ENCODE data around the gene IL7R. TPM values are rescaled to one million over a fixed set of nuclear protein-coding genes. Genes with fewer than 3 reads are reported as not detected.

The IL7R gene
- total and polyA plus RNA-seq, 10 of the 15 experiments (the other 5 are each of a cell fraction or from before 2014, with no cell fraction given) = 0.40 to 21.1 (median 0.85) TPM

DNA sequence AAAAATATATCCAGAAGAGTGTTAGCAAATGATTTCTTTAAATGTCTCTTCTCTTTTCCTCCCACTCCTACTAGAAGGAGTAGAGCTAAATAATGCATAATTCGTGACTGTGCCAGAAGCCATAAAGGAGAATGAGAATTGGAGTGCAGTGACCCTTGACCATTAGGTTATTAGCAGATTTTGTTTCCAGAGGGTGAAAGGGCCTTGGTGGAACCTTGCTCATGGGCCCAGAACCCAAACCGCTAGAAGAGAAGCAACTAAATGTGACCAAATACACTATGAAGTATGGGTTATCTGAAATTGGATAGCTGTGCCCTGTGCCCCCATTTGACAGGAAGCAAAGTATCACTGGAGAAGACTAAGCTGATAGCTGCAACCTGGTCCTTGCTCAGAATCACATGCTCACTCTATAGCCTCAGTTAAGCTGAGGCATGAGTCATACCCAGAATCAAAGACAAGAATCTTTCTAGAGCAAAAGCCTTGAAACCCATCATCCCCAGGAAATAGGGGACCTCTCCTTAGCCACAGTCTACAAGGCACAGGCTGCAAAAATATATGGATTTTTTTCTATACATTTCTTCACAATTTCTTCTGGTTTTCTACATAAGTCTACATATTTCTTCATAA is 45.5 kb downstream of the IL7R start:
- ChIA-PET SMC1A (ENCODE audit: uncharacterized antibody, unreplicated experiment) (interaction anchor here (0.6 to 13.7 kb wide), 12 partner anchors 8 to 543 kb away, joined by 3 to 238 read pairs (median 4); partner anchors contain the start of gene IL7R), RAD21 (ENCODE audit: unreplicated experiment) (interaction anchor here (0.7 to 2.3 kb wide), 14 partner anchors 8 to 79 kb away, joined by 3 to 10 read pairs (median 3); no protein-coding TSS in a partner anchor), POLR2A (interaction anchor here (0.7 to 5.6 kb wide), 7 partner anchors 20 to 48 kb away, joined by 3 to 23 read pairs (median 3); no protein-coding TSS in a partner anchor), CTCF (interaction anchor here (1.0 to 2.6 kb wide), 7 partner anchors 8 to 125 kb away, joined by 3 to 13 read pairs (median 5); no protein-coding TSS in a partner anchor)
- ATAC-seq (peak; percentile 71), DNase-seq (ENCODE audit: low read depth, low spot score) (no peak), FAIRE-seq (peak; percentile 35)
- Histone ChIP-seq H3K9me3 (replicated peaks; ENCODE audit: control insufficient read depth, insufficient read depth, low read length) (no peaks in the 10 kb centered on the region), H3K79me2 (ENCODE audit: control insufficient read depth, insufficient read depth, low read length) (no peaks in the 10 kb centered on the region), H3K27ac (ENCODE audit: control insufficient read depth, insufficient read depth) (peak overlapping the region; percentile 66), H3K27me3 (replicated peaks in 1 of 2; ENCODE audit: control insufficient read depth in 2 of 2, insufficient read depth in 2 of 2, low read length in 1 of 2) (no peaks in the 10 kb centered on the region), H3K36me3 (ENCODE audit: control insufficient read depth in 2 of 2, insufficient read depth in 2 of 2, low read length in 1 of 2) (no peaks in the 10 kb centered on the region), H3K4me1 (ENCODE audit: control insufficient read depth, insufficient read depth, low read length) (peaks cover 52% of the 10 kb centered on the region), H3K4me2 (ENCODE audit: control insufficient read depth, insufficient read depth) (peak overlapping the region; percentile 36), H2AFZ (ENCODE audit: control insufficient read depth, low read depth, low read length) (no peak overlapping the region), H4K20me1 (ENCODE audit: control insufficient read depth, insufficient read depth) (no peaks in the 10 kb centered on the region), H3K9ac (ENCODE audit: control insufficient read depth, insufficient read depth, low read length) (no peak overlapping the region), H3K4me3 (no peak overlapping the region)
- in situ Hi-C loops (cut with MboI) (no loop called here), intact Hi-C loops (cut with micrococcal nuclease; ENCODE audit: unreplicated experiment) (loop anchor here (2.0 kb wide), 1 partner anchor 45 kb away; the partner anchor contains the start of gene IL7R)
- WGBS (ENCODE audit: insufficient coverage, insufficient replicate concordance, low lambda C conversion rate, missing lambda C conversion rate) = 0% methylated on average over 2 of the region's 2 CpGs
- BruUV-seq (replicated peaks) = no TSS peak
- no peak for TF ChIP-seq POLR2A (IDR thresholded peaks at IDR 0.05; ENCODE audit: low read depth, low read length)
- TF ChIP-seq RBBP5 (conservative IDR thresholded peaks at IDR 0.05) = no peak
- TF ChIP-seq, protein P1, sequence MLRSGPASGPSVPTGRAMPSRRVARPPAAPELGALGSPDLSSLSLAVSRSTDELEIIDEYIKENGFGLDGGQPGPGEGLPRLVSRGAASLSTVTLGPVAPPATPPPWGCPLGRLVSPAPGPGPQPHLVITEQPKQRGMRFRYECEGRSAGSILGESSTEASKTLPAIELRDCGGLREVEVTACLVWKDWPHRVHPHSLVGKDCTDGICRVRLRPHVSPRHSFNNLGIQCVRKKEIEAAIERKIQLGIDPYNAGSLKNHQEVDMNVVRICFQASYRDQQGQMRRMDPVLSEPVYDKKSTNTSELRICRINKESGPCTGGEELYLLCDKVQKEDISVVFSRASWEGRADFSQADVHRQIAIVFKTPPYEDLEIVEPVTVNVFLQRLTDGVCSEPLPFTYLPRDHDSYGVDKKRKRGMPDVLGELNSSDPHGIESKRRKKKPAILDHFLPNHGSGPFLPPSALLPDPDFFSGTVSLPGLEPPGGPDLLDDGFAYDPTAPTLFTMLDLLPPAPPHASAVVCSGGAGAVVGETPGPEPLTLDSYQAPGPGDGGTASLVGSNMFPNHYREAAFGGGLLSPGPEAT (IDR thresholded peaks at IDR 0.05; ENCODE audit: low read depth) = peak; percentile 41; the same call in 1 of the 2 replicates
- TF ChIP-seq, protein P2, sequence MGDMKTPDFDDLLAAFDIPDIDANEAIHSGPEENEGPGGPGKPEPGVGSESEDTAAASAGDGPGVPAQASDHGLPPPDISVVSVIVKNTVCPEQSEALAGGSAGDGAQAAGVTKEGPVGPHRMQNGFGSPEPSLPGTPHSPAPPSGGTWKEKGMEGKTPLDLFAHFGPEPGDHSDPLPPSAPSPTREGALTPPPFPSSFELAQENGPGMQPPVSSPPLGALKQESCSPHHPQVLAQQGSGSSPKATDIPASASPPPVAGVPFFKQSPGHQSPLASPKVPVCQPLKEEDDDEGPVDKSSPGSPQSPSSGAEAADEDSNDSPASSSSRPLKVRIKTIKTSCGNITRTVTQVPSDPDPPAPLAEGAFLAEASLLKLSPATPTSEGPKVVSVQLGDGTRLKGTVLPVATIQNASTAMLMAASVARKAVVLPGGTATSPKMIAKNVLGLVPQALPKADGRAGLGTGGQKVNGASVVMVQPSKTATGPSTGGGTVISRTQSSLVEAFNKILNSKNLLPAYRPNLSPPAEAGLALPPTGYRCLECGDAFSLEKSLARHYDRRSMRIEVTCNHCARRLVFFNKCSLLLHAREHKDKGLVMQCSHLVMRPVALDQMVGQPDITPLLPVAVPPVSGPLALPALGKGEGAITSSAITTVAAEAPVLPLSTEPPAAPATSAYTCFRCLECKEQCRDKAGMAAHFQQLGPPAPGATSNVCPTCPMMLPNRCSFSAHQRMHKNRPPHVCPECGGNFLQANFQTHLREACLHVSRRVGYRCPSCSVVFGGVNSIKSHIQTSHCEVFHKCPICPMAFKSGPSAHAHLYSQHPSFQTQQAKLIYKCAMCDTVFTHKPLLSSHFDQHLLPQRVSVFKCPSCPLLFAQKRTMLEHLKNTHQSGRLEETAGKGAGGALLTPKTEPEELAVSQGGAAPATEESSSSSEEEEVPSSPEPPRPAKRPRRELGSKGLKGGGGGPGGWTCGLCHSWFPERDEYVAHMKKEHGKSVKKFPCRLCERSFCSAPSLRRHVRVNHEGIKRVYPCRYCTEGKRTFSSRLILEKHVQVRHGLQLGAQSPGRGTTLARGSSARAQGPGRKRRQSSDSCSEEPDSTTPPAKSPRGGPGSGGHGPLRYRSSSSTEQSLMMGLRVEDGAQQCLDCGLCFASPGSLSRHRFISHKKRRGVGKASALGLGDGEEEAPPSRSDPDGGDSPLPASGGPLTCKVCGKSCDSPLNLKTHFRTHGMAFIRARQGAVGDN (IDR thresholded peaks at IDR 0.05) = peak; percentile 74
- TF ChIP-seq IRF4 (IDR thresholded peaks at IDR 0.05; ENCODE audit: low read depth, low read length) = peak; percentile 84; the same call in 1 of the 2 replicates
- TF ChIP-seq TCF3 (IDR thresholded peaks at IDR 0.05; ENCODE audit: borderline replicate concordance, insufficient read depth, low read depth, low read length) = no peak
- TF ChIP-seq YBX1 (IDR thresholded peaks at IDR 0.05) = no peak
- TF ChIP-seq, protein P3, sequence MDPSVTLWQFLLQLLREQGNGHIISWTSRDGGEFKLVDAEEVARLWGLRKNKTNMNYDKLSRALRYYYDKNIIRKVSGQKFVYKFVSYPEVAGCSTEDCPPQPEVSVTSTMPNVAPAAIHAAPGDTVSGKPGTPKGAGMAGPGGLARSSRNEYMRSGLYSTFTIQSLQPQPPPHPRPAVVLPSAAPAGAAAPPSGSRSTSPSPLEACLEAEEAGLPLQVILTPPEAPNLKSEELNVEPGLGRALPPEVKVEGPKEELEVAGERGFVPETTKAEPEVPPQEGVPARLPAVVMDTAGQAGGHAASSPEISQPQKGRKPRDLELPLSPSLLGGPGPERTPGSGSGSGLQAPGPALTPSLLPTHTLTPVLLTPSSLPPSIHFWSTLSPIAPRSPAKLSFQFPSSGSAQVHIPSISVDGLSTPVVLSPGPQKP (IDR thresholded peaks at IDR 0.05; ENCODE audit: low read depth, low read length) = no peak
- TF ChIP-seq, protein P4, sequence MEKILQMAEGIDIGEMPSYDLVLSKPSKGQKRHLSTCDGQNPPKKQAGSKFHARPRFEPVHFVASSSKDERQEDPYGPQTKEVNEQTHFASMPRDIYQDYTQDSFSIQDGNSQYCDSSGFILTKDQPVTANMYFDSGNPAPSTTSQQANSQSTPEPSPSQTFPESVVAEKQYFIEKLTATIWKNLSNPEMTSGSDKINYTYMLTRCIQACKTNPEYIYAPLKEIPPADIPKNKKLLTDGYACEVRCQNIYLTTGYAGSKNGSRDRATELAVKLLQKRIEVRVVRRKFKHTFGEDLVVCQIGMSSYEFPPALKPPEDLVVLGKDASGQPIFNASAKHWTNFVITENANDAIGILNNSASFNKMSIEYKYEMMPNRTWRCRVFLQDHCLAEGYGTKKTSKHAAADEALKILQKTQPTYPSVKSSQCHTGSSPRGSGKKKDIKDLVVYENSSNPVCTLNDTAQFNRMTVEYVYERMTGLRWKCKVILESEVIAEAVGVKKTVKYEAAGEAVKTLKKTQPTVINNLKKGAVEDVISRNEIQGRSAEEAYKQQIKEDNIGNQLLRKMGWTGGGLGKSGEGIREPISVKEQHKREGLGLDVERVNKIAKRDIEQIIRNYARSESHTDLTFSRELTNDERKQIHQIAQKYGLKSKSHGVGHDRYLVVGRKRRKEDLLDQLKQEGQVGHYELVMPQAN (conservative IDR thresholded peaks at IDR 0.05) = no peak
- no peak for TF ChIP-seq ZNF207 (IDR thresholded peaks at IDR 0.05; ENCODE audit: borderline replicate concordance)
- TF ChIP-seq, protein P5, sequence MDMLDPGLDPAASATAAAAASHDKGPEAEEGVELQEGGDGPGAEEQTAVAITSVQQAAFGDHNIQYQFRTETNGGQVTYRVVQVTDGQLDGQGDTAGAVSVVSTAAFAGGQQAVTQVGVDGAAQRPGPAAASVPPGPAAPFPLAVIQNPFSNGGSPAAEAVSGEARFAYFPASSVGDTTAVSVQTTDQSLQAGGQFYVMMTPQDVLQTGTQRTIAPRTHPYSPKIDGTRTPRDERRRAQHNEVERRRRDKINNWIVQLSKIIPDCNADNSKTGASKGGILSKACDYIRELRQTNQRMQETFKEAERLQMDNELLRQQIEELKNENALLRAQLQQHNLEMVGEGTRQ (IDR thresholded peaks at IDR 0.05; ENCODE audit: borderline replicate concordance, low read depth, low read length) = no peak; the same call in 1 of the 2 replicates

Data from GM12878 (cell line).